Gastrocnemius medialis (tissue), 4 donors: ENCODE data around the gene APLP2.

ENCODE experiments used
- CTCF ChIP-seq, 5 experiments: fragments of 450-650 bp in 3 of 5; fragments of 200-600 bp in 2 of 5; sonication (generic) in 2 of 5; IDR thresholded peaks in 4 of 5; conservative IDR thresholded peaks in 1 of 5; 1 replicate in 4 of 5; 2 replicates in 1 of 5; pipeline ENCODE4 v1.5.1; 2016 to 2019; ENCODE audit warnings: antibody characterized with exemption in 5 of 5, mild to moderate bottlenecking in 3 of 5, moderate library complexity in 3 of 5
- POLR2A ChIP-seq, 2 donors: fragments of 450-650 bp; IDR thresholded peaks; one replicate each; pipeline ENCODE4 v1.6.1; 2017; ENCODE audit warnings: antibody characterized with exemption in 2 of 2, mild to moderate bottlenecking in 2 of 2, moderate library complexity in 2 of 2

- no peak for TF ChIP-seq CTCF (IDR thresholded peaks at IDR 0.05 in 4 of 5, conservative IDR thresholded peaks at IDR 0.05 in 1 of 5)
- no peak for TF ChIP-seq POLR2A (IDR thresholded peaks at IDR 0.05)
Observed at GRCh38 chr11:130157101-130157500, 87.4 kb downstream of the APLP2 start.
